Measurements from ENCODE around the gene CLCF1. TPM values are rescaled to one million over a fixed set of nuclear protein-coding genes. Genes with fewer than 3 reads are reported as not detected.

Gene CLCF1
- total and polyA plus RNA-seq, 2 of the 13 experiments (the other 11 are each of a cell fraction or from before 2014, with no cell fraction given): 0.49 to 0.78 TPM

DNA sequence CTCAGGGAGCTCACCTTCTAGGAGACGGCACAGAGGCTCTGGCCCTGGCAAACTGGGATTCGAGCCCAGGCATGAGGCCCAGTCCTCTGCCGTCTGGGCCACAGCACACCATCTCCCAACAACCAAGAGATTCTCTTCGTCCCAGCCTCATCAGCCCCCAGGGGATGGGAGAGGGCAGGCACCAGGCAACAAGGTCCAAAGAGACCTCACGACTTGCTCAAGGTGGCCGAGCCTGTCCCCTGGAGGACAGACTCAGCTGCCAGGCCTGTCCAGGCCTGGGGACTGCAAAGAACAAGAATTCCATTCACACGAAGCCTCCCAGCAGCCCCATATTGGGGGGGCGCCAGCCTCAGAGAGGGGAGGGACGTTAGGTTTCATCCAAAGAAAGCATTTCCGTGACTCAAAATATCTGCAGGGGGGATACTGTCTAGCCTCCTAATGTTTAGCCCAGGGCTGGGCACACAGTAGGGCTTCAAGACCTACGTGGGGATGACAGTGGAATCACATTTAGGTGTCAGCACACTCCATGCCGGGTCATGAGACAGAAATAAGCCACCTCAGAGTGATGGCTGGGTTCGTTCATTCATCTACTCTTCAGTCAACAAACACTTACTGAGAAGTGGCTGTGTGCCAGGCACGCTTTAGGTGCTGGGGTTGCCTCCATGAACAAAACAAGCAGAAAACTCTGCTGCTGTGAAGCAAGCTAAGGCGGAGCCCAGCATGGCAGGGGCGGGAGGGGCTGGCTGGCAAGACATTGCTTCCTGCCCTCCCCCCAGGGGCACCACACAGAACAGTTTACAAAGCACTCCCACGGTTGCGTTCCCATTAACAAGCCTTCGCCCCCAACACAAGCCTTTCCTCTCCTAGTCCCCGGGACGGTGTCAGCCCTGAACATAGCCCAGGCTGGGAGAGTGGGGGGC is 43.3 kb upstream of the CLCF1 start (continued):
- TF ChIP-seq, protein P1, sequence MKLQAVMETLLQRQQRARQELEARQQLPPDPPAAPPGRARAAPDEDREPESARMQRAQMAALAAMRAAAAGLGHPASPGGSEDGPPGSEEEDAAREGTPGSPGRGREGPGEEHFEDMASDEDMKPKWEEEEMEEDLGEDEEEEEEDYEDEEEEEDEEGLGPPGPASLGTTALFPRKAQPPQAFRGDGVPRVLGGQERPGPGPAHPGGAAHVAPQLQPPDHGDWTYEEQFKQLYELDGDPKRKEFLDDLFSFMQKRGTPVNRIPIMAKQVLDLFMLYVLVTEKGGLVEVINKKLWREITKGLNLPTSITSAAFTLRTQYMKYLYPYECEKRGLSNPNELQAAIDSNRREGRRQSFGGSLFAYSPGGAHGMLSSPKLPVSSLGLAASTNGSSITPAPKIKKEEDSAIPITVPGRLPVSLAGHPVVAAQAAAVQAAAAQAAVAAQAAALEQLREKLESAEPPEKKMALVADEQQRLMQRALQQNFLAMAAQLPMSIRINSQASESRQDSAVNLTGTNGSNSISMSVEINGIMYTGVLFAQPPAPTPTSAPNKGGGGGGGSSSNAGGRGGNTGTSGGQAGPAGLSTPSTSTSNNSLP (IDR thresholded peaks at IDR 0.05; ENCODE audit: low read depth, low read length): no peak
- TF ChIP-seq, protein P2, sequence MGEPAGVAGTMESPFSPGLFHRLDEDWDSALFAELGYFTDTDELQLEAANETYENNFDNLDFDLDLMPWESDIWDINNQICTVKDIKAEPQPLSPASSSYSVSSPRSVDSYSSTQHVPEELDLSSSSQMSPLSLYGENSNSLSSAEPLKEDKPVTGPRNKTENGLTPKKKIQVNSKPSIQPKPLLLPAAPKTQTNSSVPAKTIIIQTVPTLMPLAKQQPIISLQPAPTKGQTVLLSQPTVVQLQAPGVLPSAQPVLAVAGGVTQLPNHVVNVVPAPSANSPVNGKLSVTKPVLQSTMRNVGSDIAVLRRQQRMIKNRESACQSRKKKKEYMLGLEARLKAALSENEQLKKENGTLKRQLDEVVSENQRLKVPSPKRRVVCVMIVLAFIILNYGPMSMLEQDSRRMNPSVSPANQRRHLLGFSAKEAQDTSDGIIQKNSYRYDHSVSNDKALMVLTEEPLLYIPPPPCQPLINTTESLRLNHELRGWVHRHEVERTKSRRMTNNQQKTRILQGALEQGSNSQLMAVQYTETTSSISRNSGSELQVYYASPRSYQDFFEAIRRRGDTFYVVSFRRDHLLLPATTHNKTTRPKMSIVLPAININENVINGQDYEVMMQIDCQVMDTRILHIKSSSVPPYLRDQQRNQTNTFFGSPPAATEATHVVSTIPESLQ (CRISPR knock-in tag; conservative IDR thresholded peaks at IDR 0.05): no peak
- TF ChIP-seq GABPB1 (CRISPR knock-in tag; IDR thresholded peaks at IDR 0.05) (no peak), SRSF1 (optimal IDR thresholded peaks at IDR 0.05; ENCODE audit: low read depth, low read length) (no peak), SRSF9 (IDR thresholded peaks at IDR 0.05; ENCODE audit: borderline replicate concordance, insufficient read depth, low read depth, low read length, poor library complexity, severe bottlenecking) (no peak), PHB2 (IDR thresholded peaks at IDR 0.05; ENCODE audit: partially characterized antibody) (no peak), FOXC1 (CRISPR knock-in tag; IDR thresholded peaks at IDR 0.05; ENCODE audit: borderline replicate concordance) (no peak), PHF8 (CRISPR knock-in tag; IDR thresholded peaks at IDR 0.05) (0 out of 2 replicates have a peak, but pooled peaks have one; percentile 16), HMG20B (CRISPR knock-in tag; conservative IDR thresholded peaks at IDR 0.05) (0 out of 2 replicates have a peak, but pooled peaks have one; percentile 21), SIN3A (IDR thresholded peaks at IDR 0.05; ENCODE audit: borderline replicate concordance, low read depth, low read length) (no peak), ZNF7 (CRISPR knock-in tag; IDR thresholded peaks at IDR 0.05) (no peak), ZC3H4 (CRISPR knock-in tag; IDR thresholded peaks at IDR 0.05; ENCODE audit: borderline replicate concordance) (no peak), GLI4 (CRISPR knock-in tag; IDR thresholded peaks at IDR 0.05; ENCODE audit: borderline replicate concordance) (no peak), MIER3 (CRISPR knock-in tag; IDR thresholded peaks at IDR 0.05; ENCODE audit: borderline replicate concordance) (no peak), ARID2 (CRISPR knock-in tag; IDR thresholded peaks at IDR 0.05; ENCODE audit: borderline replicate concordance) (no peak), KLF6 (CRISPR knock-in tag; IDR thresholded peaks at IDR 0.05) (no peak), ZKSCAN1 (IDR thresholded peaks at IDR 0.05; ENCODE audit: low read length) (peak; percentile 86)
- TF ChIP-seq, protein P3, sequence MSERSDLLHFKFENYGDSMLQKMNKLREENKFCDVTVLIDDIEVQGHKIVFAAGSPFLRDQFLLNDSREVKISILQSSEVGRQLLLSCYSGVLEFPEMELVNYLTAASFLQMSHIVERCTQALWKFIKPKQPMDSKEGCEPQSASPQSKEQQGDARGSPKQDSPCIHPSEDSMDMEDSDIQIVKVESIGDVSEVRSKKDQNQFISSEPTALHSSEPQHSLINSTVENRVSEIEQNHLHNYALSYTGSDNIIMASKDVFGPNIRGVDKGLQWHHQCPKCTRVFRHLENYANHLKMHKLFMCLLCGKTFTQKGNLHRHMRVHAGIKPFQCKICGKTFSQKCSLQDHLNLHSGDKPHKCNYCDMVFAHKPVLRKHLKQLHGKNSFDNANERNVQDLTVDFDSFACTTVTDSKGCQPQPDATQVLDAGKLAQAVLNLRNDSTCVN (CRISPR knock-in tag; IDR thresholded peaks at IDR 0.05; ENCODE audit: borderline replicate concordance): no peak
- TF ChIP-seq, protein P4, sequence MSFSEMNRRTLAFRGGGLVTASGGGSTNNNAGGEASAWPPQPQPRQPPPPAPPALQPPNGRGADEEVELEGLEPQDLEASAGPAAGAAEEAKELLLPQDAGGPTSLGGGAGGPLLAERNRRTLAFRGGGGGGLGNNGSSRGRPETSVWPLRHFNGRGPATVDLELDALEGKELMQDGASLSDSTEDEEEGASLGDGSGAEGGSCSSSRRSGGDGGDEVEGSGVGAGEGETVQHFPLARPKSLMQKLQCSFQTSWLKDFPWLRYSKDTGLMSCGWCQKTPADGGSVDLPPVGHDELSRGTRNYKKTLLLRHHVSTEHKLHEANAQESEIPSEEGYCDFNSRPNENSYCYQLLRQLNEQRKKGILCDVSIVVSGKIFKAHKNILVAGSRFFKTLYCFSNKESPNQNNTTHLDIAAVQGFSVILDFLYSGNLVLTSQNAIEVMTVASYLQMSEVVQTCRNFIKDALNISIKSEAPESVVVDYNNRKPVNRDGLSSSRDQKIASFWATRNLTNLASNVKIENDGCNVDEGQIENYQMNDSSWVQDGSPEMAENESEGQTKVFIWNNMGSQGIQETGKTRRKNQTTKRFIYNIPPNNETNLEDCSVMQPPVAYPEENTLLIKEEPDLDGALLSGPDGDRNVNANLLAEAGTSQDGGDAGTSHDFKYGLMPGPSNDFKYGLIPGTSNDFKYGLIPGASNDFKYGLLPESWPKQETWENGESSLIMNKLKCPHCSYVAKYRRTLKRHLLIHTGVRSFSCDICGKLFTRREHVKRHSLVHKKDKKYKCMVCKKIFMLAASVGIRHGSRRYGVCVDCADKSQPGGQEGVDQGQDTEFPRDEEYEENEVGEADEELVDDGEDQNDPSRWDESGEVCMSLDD (CRISPR knock-in tag; IDR thresholded peaks at IDR 0.05; ENCODE audit: borderline replicate concordance): no peak

Measured in HepG2 (cell line).